ENCODE data around the gene CCDC68. TPM values are rescaled to one million over a fixed set of nuclear protein-coding genes. Genes with fewer than 3 reads are reported as not detected.

The CCDC68 gene
- total and polyA plus RNA-seq, 2 of the 4 experiments (the other 2 are of a cell fraction), result 0.46 to 0.54 TPM

GRCh38 chr18:54938506-54938905, 20.8 kb downstream of the CCDC68 start:
- H3K27me3 ChIP-seq (ENCODE audit: control insufficient read depth, insufficient read depth, low read length), result no peaks in the 10 kb centered on the region
- no peak for ATAC-seq (ENCODE audit: low read depth)
- no peak overlapping the region for H4K91ac ChIP-seq (ENCODE audit: insufficient read depth, low read depth, low read length)
- H3K14ac ChIP-seq (replicated peaks; ENCODE audit: low read depth, low read length), result no peak overlapping the region
- H2AK5ac ChIP-seq (ENCODE audit: low read depth, low read length), result no peak overlapping the region
- H3K4me3 ChIP-seq (ENCODE audit: insufficient read depth, low read depth, low read length), result no peak overlapping the region
- CTCF ChIA-PET, result no interaction called here
- H4K20me1 ChIP-seq (ENCODE audit: insufficient read depth, low read length), result no peaks in the 10 kb centered on the region
- no peak overlapping the region for H2AFZ ChIP-seq (replicated peaks; ENCODE audit: low read length, poor library complexity)
- H4K8ac ChIP-seq (ENCODE audit: low read depth in 2 of 2, low read length in 2 of 2), result no peak overlapping the region
- H4K5ac ChIP-seq (ENCODE audit: low read depth, low read length), result no peak overlapping the region
- no peak for DNase-seq
- POLR2A ChIA-PET (ENCODE audit: unreplicated experiment), result no interaction called here
- H3K4ac ChIP-seq (ENCODE audit: low read depth, low read length), result no peak overlapping the region
- no CpG with 5 or more reads among the region's 3 CpGs for WGBS, 2 experiments (ENCODE audit: extremely low coverage in 2 of 2, insufficient read length in 1 of 2)
- no peak overlapping the region for H3K9ac ChIP-seq (ENCODE audit: low read depth, low read length)
- H2BK5ac ChIP-seq (ENCODE audit: low read depth, low read length, poor library complexity, severe bottlenecking), result no peak overlapping the region
- H2AK9ac ChIP-seq (replicated peaks; ENCODE audit: low read depth, low read length, poor library complexity), result no peak overlapping the region
- no peak overlapping the region for H3K18ac ChIP-seq (ENCODE audit: low read depth, low read length)
- no peak overlapping the region for H3K23ac ChIP-seq (ENCODE audit: low read depth, low read length)
- peaks cover 8% of the 10 kb centered on the region; the same call in 1 of the 2 replicates for H3K9me1 ChIP-seq (ENCODE audit: insufficient read depth, low read length)
- no peak overlapping the region for H3K27ac ChIP-seq (ENCODE audit: insufficient read depth, low read length)
- H2BK120ac ChIP-seq (ENCODE audit: low read depth, low read length), result no peak overlapping the region
- dilution Hi-C loops (cut with HindIII; ENCODE audit: low sequenced_read_pairs, unreplicated experiment), result no loop called here
- no peak overlapping the region for H3K56ac ChIP-seq (ENCODE audit: extremely low read depth, insufficient read depth, low read length)
- in situ Hi-C loops (cut with MboI; ENCODE audit: low sequenced_read_pairs), result no loop called here
- H3K9me3 ChIP-seq (ENCODE audit: control insufficient read depth, insufficient read depth, low read length), result no peaks in the 10 kb centered on the region
- no peak for TF ChIP-seq CEBPB (IDR thresholded peaks at IDR 0.05; ENCODE audit: low read depth, low read length)
- TF ChIP-seq, protein P1, sequence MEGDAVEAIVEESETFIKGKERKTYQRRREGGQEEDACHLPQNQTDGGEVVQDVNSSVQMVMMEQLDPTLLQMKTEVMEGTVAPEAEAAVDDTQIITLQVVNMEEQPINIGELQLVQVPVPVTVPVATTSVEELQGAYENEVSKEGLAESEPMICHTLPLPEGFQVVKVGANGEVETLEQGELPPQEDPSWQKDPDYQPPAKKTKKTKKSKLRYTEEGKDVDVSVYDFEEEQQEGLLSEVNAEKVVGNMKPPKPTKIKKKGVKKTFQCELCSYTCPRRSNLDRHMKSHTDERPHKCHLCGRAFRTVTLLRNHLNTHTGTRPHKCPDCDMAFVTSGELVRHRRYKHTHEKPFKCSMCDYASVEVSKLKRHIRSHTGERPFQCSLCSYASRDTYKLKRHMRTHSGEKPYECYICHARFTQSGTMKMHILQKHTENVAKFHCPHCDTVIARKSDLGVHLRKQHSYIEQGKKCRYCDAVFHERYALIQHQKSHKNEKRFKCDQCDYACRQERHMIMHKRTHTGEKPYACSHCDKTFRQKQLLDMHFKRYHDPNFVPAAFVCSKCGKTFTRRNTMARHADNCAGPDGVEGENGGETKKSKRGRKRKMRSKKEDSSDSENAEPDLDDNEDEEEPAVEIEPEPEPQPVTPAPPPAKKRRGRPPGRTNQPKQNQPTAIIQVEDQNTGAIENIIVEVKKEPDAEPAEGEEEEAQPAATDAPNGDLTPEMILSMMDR (conservative IDR thresholded peaks at IDR 0.05; ENCODE audit: low read depth, low read length), result no peak
- no peak for TF ChIP-seq RFX5 (IDR thresholded peaks at IDR 0.05; ENCODE audit: low read depth, low read length)
- TF ChIP-seq, protein P2, sequence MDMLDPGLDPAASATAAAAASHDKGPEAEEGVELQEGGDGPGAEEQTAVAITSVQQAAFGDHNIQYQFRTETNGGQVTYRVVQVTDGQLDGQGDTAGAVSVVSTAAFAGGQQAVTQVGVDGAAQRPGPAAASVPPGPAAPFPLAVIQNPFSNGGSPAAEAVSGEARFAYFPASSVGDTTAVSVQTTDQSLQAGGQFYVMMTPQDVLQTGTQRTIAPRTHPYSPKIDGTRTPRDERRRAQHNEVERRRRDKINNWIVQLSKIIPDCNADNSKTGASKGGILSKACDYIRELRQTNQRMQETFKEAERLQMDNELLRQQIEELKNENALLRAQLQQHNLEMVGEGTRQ (IDR thresholded peaks at IDR 0.05; ENCODE audit: low read depth, low read length), result no peak
- TF ChIP-seq ELK1 (IDR thresholded peaks at IDR 0.05; ENCODE audit: borderline replicate concordance, low read depth, low read length), result no peak
- no peak for TF ChIP-seq CHD1 (IDR thresholded peaks at IDR 0.05; ENCODE audit: low read depth, low read length)
- TF ChIP-seq MXI1 (IDR thresholded peaks at IDR 0.05; ENCODE audit: borderline replicate concordance, low read depth, low read length), result no peak
- no peak for TF ChIP-seq FOS (IDR thresholded peaks at IDR 0.05; ENCODE audit: low read depth, low read length)
- peaks cover 17% of the 10 kb centered on the region for H3K36me3 ChIP-seq (ENCODE audit: control insufficient read depth, insufficient read depth, low read length)
- no peak overlapping the region for H2BK20ac ChIP-seq (ENCODE audit: low read depth, low read length)
- no peak overlapping the region for H3K4me2 ChIP-seq (ENCODE audit: low read depth, low read length)
- H3K79me1 ChIP-seq (ENCODE audit: low read depth in 1 of 2, low read length in 2 of 2), result no peaks in the 10 kb centered on the region
- no peaks in the 10 kb centered on the region for H3K4me1 ChIP-seq (ENCODE audit: control insufficient read depth, insufficient read depth, low read length)
- no peak overlapping the region for H2BK15ac ChIP-seq (ENCODE audit: low read depth, low read length)
- intact Hi-C loops (cut with micrococcal nuclease), result no loop called here
- no TSS peak for BruUV-seq (replicated peaks)

All from IMR-90 (cell line).